Measurements from ENCODE around the gene ENTPD2.
A peak's percentile ranks its signal among the peaks of the same experiment; 100 is the strongest.

The ENTPD2 gene

DNA sequence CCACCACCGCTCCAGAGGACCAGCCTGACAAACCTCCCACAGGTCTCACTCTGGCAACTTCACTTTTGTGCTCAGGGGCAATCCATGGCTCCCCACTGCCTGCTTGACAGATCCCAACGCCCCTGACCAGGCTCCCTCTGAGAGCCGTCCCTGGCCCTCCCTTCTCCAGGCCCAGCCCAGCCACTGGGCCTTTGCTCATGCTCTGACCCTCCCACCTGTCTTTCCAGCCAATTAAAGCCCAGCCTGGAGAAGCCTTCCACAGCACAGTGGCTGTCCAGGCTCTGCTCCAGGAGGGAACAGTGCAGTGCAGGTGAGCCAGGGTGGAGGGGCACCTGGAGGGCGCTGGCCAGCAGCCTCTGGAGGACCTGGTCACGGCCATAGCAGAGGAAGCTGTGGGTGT lies 3.3 kb downstream of the ENTPD2 start:
- no peak for TF ChIP-seq LEF1 (IDR thresholded peaks at IDR 0.05; ENCODE audit: borderline replicate concordance)
- TF ChIP-seq BHLHE40 (IDR thresholded peaks at IDR 0.05; ENCODE audit: borderline replicate concordance): no peak
- no peak for TF ChIP-seq ARNT (IDR thresholded peaks at IDR 0.05)
- no peak for TF ChIP-seq FOXM1 (IDR thresholded peaks at IDR 0.05; ENCODE audit: borderline replicate concordance)
- TF ChIP-seq ZNF384 (IDR thresholded peaks at IDR 0.05): no peak
- TF ChIP-seq SUZ12 (IDR thresholded peaks at IDR 0.05): no peak
- TF ChIP-seq HDGF (IDR thresholded peaks at IDR 0.05; ENCODE audit: borderline replicate concordance): no peak
- no peak for TF ChIP-seq SP1 (IDR thresholded peaks at IDR 0.05)
- no peak for TF ChIP-seq NFRKB (IDR thresholded peaks at IDR 0.05)
- TF ChIP-seq ELF4 (IDR thresholded peaks at IDR 0.05): no peak
- TF ChIP-seq FOXA1 (IDR thresholded peaks at IDR 0.05): no peak
- no peak for TF ChIP-seq FOXK2 (IDR thresholded peaks at IDR 0.05)
- TF ChIP-seq L3MBTL2 (conservative IDR thresholded peaks at IDR 0.05): no peak
- no peak for TF ChIP-seq TARDBP (IDR thresholded peaks at IDR 0.05)
- TF ChIP-seq, protein P1, sequence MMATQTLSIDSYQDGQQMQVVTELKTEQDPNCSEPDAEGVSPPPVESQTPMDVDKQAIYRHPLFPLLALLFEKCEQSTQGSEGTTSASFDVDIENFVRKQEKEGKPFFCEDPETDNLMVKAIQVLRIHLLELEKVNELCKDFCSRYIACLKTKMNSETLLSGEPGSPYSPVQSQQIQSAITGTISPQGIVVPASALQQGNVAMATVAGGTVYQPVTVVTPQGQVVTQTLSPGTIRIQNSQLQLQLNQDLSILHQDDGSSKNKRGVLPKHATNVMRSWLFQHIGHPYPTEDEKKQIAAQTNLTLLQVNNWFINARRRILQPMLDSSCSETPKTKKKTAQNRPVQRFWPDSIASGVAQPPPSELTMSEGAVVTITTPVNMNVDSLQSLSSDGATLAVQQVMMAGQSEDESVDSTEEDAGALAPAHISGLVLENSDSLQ (IDR thresholded peaks at IDR 0.05): no peak
- no peak for TF ChIP-seq CTBP1 (IDR thresholded peaks at IDR 0.05; ENCODE audit: borderline replicate concordance)
- DNase-seq (ENCODE audit: extremely low spot score): no peak
- ChIA-PET POLR2A (no interaction called here), CTCF (no interaction called here)

DNA sequence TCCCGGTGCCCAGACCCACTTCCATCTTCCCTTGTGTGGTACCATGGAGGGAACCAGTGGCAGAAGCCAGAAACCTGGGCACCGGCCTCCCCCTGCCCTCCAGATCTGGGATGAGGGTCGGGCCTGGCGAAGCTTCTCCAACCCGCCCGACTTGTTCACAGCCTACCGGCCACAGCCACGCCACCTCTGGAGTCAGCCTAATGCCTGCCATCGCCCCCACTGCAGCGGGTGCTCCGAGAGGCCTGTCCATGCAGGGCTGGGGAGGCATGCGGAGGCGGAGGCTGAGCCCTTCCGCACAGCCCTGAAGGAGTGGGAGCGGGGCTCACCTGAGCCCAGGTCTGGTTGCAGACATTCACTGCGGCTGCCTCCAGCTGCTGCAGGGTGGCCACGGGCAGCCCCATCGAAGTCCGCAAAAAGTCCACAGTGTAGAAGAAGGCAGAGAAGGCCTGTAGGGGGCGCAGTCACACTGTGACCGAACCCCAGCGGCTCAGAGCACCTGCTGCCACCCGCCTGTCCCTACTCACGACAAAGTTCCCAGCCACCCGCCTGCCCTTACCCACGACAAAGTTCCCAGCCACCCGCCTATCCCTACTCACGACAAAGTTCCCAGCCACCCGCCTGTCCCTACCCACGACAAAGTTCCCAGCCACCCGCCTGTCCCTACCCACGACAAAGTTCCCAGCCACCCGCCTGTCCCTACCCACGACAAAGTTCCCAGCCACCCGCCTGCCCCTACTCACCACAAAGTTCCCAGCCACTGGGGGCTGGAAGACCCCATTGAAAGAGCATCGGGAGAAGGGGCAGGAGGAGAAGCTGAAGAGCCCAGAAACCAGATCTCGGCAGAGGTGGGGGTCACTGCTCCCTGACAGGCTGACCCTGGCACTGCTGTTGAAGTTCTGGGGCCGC lies 4.1 kb downstream of the ENTPD2 start:
- POLR2A ChIA-PET: interaction anchor here (0.9 to 1.3 kb wide), 2 partner anchors 36 to 173 kb away, joined by 3 read pairs; no protein-coding TSS in a partner anchor
- CTCF ChIA-PET: interaction anchor here (0.8 to 2.0 kb wide), 7 partner anchors 11 to 177 kb away, joined by 3 to 14 read pairs (median 6); partner anchors contain the start of genes RNF224 and SAPCD2
- TF ChIP-seq SP1 (IDR thresholded peaks at IDR 0.05) (no peak), ZNF384 (IDR thresholded peaks at IDR 0.05) (no peak), LEF1 (IDR thresholded peaks at IDR 0.05; ENCODE audit: borderline replicate concordance) (no peak), BHLHE40 (IDR thresholded peaks at IDR 0.05; ENCODE audit: borderline replicate concordance) (no peak), ARNT (IDR thresholded peaks at IDR 0.05) (no peak), ELF4 (IDR thresholded peaks at IDR 0.05) (no peak), NFRKB (IDR thresholded peaks at IDR 0.05) (no peak), HDGF (IDR thresholded peaks at IDR 0.05; ENCODE audit: borderline replicate concordance) (no peak), FOXM1 (IDR thresholded peaks at IDR 0.05; ENCODE audit: borderline replicate concordance) (no peak)
- TF ChIP-seq, protein P1 (IDR thresholded peaks at IDR 0.05): no peak
- peak; percentile 78 for DNase-seq (ENCODE audit: extremely low spot score)

DNA sequence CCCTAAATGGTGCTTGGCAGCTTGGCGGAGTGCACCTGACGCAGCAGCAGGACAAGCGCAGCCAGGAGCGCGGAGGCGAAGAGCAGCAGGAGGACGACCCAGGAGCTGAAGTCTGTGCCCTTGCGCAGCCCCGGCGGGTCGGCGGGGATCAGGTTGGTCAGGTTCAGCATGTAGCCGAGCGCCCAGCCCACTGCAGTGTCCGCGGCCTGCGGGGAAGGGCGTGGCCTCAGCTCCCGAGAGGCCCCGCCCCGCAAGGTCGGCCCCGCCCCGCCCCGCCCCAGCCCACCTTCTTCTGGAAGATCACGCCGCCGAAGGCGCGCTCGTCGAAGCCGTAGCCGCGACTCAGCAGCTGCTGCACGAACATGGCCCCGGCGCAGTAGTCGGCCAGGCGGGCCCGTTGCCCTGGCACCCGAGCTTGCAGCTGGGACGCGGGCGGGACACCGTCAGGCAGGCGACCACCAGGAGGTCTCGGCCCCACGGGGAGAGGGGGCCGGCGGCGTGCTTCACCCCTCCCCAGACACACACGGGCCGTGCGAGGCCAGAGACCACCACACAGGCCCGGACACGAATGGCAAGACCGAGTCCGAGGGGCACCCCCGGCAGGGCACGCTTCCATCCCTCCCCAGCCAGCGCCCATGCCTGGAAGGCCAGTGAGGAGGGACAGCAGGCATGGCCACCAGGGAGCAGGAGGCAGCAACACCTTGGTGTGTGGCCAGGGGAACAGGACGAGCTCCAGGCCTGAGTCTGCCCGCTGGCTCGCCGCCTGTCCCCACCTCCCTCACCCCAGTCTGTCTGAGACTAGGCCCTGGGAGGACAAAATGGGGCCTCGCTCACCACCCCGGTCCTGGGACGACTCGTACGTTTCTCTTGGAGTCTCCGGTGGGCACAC lies 5.0 kb downstream of the ENTPD2 start:
- ChIA-PET POLR2A (interaction anchor here (0.6 to 1.3 kb wide), 4 partner anchors 15 to 174 kb away, joined by 3 to 5 read pairs (median 3); partner anchors contain the start of gene SAPCD2), CTCF (interaction anchor here (0.7 to 2.0 kb wide), 10 partner anchors 12 to 178 kb away, joined by 3 to 14 read pairs (median 3); partner anchors contain the start of genes RNF224 and SAPCD2)
- peak; percentile 52 for DNase-seq (ENCODE audit: extremely low spot score)
- no peak for TF ChIP-seq SP1 (IDR thresholded peaks at IDR 0.05)
- TF ChIP-seq, protein P1 (IDR thresholded peaks at IDR 0.05): no peak
- no peak for TF ChIP-seq FOXA1 (IDR thresholded peaks at IDR 0.05)
- no peak for TF ChIP-seq TARDBP (IDR thresholded peaks at IDR 0.05)
- no peak for TF ChIP-seq ZNF384 (IDR thresholded peaks at IDR 0.05)
- TF ChIP-seq ELF4 (IDR thresholded peaks at IDR 0.05): no peak
- TF ChIP-seq ARNT (IDR thresholded peaks at IDR 0.05): no peak
- TF ChIP-seq FOXM1 (IDR thresholded peaks at IDR 0.05; ENCODE audit: borderline replicate concordance): no peak
- no peak for TF ChIP-seq NFRKB (IDR thresholded peaks at IDR 0.05)

DNA sequence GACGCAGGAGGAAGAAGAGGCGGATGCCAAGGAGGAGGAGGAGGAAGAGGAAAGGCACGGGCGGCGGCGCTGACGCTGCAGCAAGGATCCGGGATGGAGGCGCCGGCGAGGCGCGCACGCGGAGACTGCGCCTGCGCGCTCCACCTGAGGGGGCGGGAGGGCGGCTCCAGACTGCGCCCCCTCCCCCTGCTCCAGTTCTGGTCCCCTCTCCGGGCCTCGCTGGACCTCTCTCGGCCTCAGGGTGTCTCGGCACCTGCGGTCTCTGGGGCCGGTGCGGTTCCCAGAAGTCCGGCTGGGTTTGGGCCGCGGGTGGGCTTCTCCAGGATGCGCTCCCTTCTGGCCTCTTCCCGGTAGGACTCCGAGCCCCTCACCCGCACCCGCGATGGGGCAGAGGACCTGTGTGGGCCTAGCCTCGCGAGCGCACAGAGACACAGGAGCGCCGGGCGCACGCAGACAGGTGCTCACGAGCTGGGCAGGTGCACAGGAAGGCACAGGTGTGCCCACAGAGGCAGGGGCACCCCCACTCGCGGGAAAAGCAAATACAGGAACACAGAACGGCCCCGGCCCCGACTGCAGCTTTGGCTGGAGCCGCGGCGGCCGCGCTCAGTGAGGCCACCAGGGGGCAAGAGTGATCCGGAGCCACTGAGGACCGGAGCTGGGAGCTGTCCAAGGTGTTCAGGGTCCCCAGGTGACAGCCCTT lies 7.6 kb downstream of the ENTPD2 start, which contains the start of gene NPDC1:
Gene NPDC1 (minus strand): TSS at position 90 of the 700 bp plus-strand sequence. CDS start 188 bp downstream, outside the sequence.
- ChIA-PET CTCF (interaction anchor here (0.7 to 1.8 kb wide), 14 partner anchors 10 to 284 kb away, joined by 3 to 17 read pairs (median 6); partner anchors contain the start of genes MAN1B1 and SAPCD2), POLR2A (interaction anchor here (0.7 to 1.2 kb wide), 3 partner anchors 24 to 196 kb away, joined by 3 read pairs; partner anchors contain the start of genes MAN1B1 and SAPCD2)
- DNase-seq (ENCODE audit: extremely low spot score): peak; percentile 93
- TF ChIP-seq L3MBTL2 (conservative IDR thresholded peaks at IDR 0.05): peak; percentile 65; the same call in 1 of the 2 replicates
- no peak for TF ChIP-seq HDGF (IDR thresholded peaks at IDR 0.05; ENCODE audit: borderline replicate concordance)

All from HEK293T (cell line).